H1 (cell line): ENCODE results near the gene ZNF546. TPM values are rescaled to one million over a fixed set of nuclear protein-coding genes. Genes with fewer than 3 reads are reported as not detected.

Source experiments
- JUN ChIP-seq: IDR thresholded peaks from 2 replicates; pipeline ENCODE4 v1.6.1; 2011; ENCODE audit warnings: low read depth, mild to moderate bottlenecking, improper control_type of control experiment, low read length
- NRF1 ChIP-seq: IDR thresholded peaks from 2 replicates; pipeline ENCODE4 v1.6.1; 2011; ENCODE audit warnings: mild to moderate bottlenecking, low read depth, low read length, improper control_type of control experiment
- POLR2AphosphoS5 ChIP-seq: IDR thresholded peaks from 2 replicates; pipeline ENCODE4 v1.6.1; 2011; ENCODE audit warnings: low read depth, low read length
- RFX5 ChIP-seq: IDR thresholded peaks from 2 replicates; pipeline ENCODE4 v1.6.1; 2011; ENCODE audit warnings: low read depth, low read length, improper control_type of control experiment, borderline replicate concordance
- RXRA ChIP-seq: IDR thresholded peaks from 2 replicates; pipeline ENCODE4 v1.6.1; 2011; ENCODE audit warnings: low read depth, mild to moderate bottlenecking, low read length, moderate library complexity; ENCODE audit not compliant: insufficient read depth
- TCF12 ChIP-seq: IDR thresholded peaks from 2 replicates; pipeline ENCODE4 v1.6.1; 2011; ENCODE audit warnings: low read depth, mild to moderate bottlenecking, low read length
- polyA plus RNA-seq, 7 experiments: library from polyadenylated mRNA; depleted of rRNA in 3 of 7; stranded (reverse) in 5 of 7; unstranded in 2 of 7; fragments of >200 nt in 5 of 7; fragments of 200-250 nt in 2 of 7; gene quantifications; 1 replicate in 5 of 7; 2 replicates in 1 of 7; 4 replicates in 1 of 7; pipeline versions ENCODE4 v1.2.1 to v1.2.3, GENCODE V29; 2011 to 2013; ENCODE audit warnings: missing spikeins in 2 of 7, mixed read lengths in 2 of 7
- total RNA-seq: library from RNA; stranded (reverse); fragmentation: NEBNext Ultra II Directional; extraction: Animal tissue kit (Norgen Biotek cat#: 25700); gene quantifications from 2 replicates; pipeline ENCODE4 v1.2.1, GENCODE V29; 2021
- TF ChIP-seq, protein P1 (sequence below): IDR thresholded peaks from 2 replicates; pipeline ENCODE4 v1.6.1; 2011; ENCODE audit warnings: low read depth, mild to moderate bottlenecking, low read length; ENCODE audit not compliant: insufficient read depth
- TF ChIP-seq, protein P2 (sequence below): fragments of 300-600 bp; sonication (generic); IDR thresholded peaks from 2 replicates; pipeline ENCODE4 v1.7.1; 2012; ENCODE audit warnings: low read length, moderate library complexity, mild to moderate bottlenecking, inconsistent platforms; ENCODE audit not compliant: insufficient replicate concordance

The ZNF546 gene
- total and polyA plus RNA-seq, 2 of the 8 experiments (the other 6 are each of a cell fraction or from before 2014, with no cell fraction given): 0.21 to 1.1 TPM

DNA sequence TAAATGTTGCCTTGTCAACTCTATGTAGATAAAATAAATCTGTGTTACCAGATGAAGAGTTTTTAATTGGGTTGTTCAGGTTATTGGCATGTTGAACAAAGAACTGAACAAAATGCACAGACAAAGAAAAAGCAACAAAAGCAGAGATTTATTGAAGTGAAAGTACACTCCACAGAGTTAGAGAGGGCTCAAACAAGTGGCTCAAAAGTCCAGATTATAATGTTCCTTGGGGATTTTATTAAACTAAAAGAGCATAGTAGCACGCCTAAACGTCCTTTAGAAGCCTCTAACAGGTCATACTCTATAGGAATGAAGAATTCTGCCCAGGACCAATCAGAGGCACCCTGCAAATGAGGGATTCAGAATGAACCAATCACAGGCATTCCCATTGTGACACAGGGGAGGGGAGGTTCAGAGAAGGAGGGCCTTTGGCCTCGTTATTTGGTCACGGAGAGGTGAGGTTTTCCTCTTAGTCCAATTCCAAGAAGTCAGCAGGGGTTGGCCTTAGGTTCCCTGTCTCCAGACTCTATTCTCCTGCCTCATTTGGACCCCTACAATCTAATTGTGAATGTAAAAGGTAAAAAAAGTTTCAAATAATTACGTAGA, 13.1 kb upstream of the ZNF546 start (continued):
- TF ChIP-seq, protein P1, sequence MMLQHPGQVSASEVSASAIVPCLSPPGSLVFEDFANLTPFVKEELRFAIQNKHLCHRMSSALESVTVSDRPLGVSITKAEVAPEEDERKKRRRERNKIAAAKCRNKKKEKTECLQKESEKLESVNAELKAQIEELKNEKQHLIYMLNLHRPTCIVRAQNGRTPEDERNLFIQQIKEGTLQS: no peak
- TF ChIP-seq JUN (no peak), RXRA (no peak), POLR2AphosphoS5 (no peak), TCF12 (no peak), RFX5 (no peak), NRF1 (no peak)
- TF ChIP-seq, protein P2, sequence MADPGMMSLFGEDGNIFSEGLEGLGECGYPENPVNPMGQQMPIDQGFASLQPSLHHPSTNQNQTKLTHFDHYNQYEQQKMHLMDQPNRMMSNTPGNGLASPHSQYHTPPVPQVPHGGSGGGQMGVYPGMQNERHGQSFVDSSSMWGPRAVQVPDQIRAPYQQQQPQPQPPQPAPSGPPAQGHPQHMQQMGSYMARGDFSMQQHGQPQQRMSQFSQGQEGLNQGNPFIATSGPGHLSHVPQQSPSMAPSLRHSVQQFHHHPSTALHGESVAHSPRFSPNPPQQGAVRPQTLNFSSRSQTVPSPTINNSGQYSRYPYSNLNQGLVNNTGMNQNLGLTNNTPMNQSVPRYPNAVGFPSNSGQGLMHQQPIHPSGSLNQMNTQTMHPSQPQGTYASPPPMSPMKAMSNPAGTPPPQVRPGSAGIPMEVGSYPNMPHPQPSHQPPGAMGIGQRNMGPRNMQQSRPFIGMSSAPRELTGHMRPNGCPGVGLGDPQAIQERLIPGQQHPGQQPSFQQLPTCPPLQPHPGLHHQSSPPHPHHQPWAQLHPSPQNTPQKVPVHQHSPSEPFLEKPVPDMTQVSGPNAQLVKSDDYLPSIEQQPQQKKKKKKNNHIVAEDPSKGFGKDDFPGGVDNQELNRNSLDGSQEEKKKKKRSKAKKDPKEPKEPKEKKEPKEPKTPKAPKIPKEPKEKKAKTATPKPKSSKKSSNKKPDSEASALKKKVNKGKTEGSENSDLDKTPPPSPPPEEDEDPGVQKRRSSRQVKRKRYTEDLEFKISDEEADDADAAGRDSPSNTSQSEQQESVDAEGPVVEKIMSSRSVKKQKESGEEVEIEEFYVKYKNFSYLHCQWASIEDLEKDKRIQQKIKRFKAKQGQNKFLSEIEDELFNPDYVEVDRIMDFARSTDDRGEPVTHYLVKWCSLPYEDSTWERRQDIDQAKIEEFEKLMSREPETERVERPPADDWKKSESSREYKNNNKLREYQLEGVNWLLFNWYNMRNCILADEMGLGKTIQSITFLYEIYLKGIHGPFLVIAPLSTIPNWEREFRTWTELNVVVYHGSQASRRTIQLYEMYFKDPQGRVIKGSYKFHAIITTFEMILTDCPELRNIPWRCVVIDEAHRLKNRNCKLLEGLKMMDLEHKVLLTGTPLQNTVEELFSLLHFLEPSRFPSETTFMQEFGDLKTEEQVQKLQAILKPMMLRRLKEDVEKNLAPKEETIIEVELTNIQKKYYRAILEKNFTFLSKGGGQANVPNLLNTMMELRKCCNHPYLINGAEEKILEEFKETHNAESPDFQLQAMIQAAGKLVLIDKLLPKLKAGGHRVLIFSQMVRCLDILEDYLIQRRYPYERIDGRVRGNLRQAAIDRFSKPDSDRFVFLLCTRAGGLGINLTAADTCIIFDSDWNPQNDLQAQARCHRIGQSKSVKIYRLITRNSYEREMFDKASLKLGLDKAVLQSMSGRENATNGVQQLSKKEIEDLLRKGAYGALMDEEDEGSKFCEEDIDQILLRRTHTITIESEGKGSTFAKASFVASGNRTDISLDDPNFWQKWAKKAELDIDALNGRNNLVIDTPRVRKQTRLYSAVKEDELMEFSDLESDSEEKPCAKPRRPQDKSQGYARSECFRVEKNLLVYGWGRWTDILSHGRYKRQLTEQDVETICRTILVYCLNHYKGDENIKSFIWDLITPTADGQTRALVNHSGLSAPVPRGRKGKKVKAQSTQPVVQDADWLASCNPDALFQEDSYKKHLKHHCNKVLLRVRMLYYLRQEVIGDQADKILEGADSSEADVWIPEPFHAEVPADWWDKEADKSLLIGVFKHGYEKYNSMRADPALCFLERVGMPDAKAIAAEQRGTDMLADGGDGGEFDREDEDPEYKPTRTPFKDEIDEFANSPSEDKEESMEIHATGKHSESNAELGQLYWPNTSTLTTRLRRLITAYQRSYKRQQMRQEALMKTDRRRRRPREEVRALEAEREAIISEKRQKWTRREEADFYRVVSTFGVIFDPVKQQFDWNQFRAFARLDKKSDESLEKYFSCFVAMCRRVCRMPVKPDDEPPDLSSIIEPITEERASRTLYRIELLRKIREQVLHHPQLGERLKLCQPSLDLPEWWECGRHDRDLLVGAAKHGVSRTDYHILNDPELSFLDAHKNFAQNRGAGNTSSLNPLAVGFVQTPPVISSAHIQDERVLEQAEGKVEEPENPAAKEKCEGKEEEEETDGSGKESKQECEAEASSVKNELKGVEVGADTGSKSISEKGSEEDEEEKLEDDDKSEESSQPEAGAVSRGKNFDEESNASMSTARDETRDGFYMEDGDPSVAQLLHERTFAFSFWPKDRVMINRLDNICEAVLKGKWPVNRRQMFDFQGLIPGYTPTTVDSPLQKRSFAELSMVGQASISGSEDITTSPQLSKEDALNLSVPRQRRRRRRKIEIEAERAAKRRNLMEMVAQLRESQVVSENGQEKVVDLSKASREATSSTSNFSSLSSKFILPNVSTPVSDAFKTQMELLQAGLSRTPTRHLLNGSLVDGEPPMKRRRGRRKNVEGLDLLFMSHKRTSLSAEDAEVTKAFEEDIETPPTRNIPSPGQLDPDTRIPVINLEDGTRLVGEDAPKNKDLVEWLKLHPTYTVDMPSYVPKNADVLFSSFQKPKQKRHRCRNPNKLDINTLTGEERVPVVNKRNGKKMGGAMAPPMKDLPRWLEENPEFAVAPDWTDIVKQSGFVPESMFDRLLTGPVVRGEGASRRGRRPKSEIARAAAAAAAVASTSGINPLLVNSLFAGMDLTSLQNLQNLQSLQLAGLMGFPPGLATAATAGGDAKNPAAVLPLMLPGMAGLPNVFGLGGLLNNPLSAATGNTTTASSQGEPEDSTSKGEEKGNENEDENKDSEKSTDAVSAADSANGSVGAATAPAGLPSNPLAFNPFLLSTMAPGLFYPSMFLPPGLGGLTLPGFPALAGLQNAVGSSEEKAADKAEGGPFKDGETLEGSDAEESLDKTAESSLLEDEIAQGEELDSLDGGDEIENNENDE: no peak
